K562 (cell line): Measurements from ENCODE around the gene CELA1. TPM values are rescaled to one million over a fixed set of nuclear protein-coding genes. Genes with fewer than 3 reads are reported as not detected.

ENCODE experiments used
- ARID1B ChIP-seq: fragments of 450-650 bp; IDR thresholded peaks from 2 replicates; pipeline ENCODE4 v1.6.1; 2016; ENCODE audit warnings: antibody characterized with exemption, mild to moderate bottlenecking, inconsistent platforms
- ASH1L ChIP-seq: fragments of 450-650 bp; IDR thresholded peaks from 2 replicates; pipeline ENCODE4 v1.6.1; 2018; ENCODE audit warnings: borderline replicate concordance, mild to moderate bottlenecking, low read depth; ENCODE audit not compliant: partially characterized antibody
- CBX3 ChIP-seq, 2 experiments: IDR thresholded peaks; 1 replicate in 1 of 2; 2 replicates in 1 of 2; pipeline ENCODE4 v1.6.1; 2012; ENCODE audit warnings: inconsistent platforms in 2 of 2, low read length in 2 of 2, borderline replicate concordance in 1 of 2, control low read depth in 1 of 2
- ESRRA ChIP-seq: fragments of 450-650 bp; IDR thresholded peaks from 2 replicates; pipeline ENCODE4 v1.6.1; 2014; ENCODE audit warnings: low read depth, mild to moderate bottlenecking, moderate library complexity, borderline replicate concordance
- ETV5 ChIP-seq: sonication (generic); formaldehyde crosslinking; IDR thresholded peaks from 2 replicates; pipeline ENCODE4 v1.4.0; 2020; ENCODE audit warnings: low read depth, mild to moderate bottlenecking, missing genetic modification reagents
- FOXJ3 ChIP-seq: sonication (generic); formaldehyde crosslinking; IDR thresholded peaks from 2 replicates; pipeline ENCODE4 v1.4.0; 2020; ENCODE audit warnings: mild to moderate bottlenecking, missing genetic modification reagents
- FOXK1 ChIP-seq: sonication (generic); formaldehyde crosslinking; IDR thresholded peaks from 2 replicates; pipeline ENCODE4 v1.8.0; 2022; ENCODE audit warnings: missing genetic modification reagents, mild to moderate bottlenecking, borderline replicate concordance
- HCFC1 ChIP-seq: IDR thresholded peaks from 2 replicates; pipeline ENCODE4 v1.6.1; 2012; ENCODE audit warnings: low read depth, low read length, improper control_type of control experiment
- KLF13 ChIP-seq: fragments of 450-650 bp; IDR thresholded peaks from 2 replicates; pipeline ENCODE4 v1.6.1; 2016; ENCODE audit warnings: missing genetic modification characterization, low read depth, mild to moderate bottlenecking, missing compliant biosample characterization, moderate library complexity, borderline replicate concordance
- LEF1 ChIP-seq: fragments of 450-650 bp; IDR thresholded peaks from 2 replicates; pipeline ENCODE4 v1.6.1; 2016; ENCODE audit warnings: mild to moderate bottlenecking
- NELFE ChIP-seq: IDR thresholded peaks from 2 replicates; pipeline ENCODE4 v1.6.1; 2011; ENCODE audit warnings: mild to moderate bottlenecking; ENCODE audit not compliant: insufficient read depth, insufficient read length
- NUFIP1 ChIP-seq: fragments of 450-650 bp; IDR thresholded peaks from 2 replicates; pipeline ENCODE4 v1.6.1; 2018; ENCODE audit not compliant: partially characterized antibody
- PML ChIP-seq: IDR thresholded peaks from 2 replicates; pipeline ENCODE4 v1.6.1; 2012; ENCODE audit warnings: low read length, inconsistent platforms
- RBBP5 ChIP-seq: fragments of 200-600 bp; sonication (generic); IDR thresholded peaks from 2 replicates; pipeline ENCODE4 v1.6.1; 2012; ENCODE audit warnings: borderline replicate concordance, mild to moderate bottlenecking, low read length, control low read depth, inconsistent platforms; ENCODE audit not compliant: insufficient read depth, poor library complexity, severe bottlenecking
- SMARCC2 ChIP-seq: fragments of 450-650 bp; IDR thresholded peaks from 2 replicates; pipeline ENCODE4 v1.6.1; 2017; ENCODE audit warnings: antibody characterized with exemption, moderate library complexity, mild to moderate bottlenecking, low read depth
- SRSF9 ChIP-seq: fragments of 200-400 bp; formaldehyde crosslinking; IDR thresholded peaks from 2 replicates; pipeline ENCODE4 v1.6.1; 2017; ENCODE audit warnings: low read depth, low read length, borderline replicate concordance
- TAL1 ChIP-seq: fragments of 450-650 bp; IDR thresholded peaks from 2 replicates; pipeline ENCODE4 v1.6.1; 2016; ENCODE audit warnings: mild to moderate bottlenecking
- ZKSCAN1 ChIP-seq: fragments of 150-350 bp; IDR thresholded peaks from 2 replicates; pipeline ENCODE4 v1.6.1; 2016; ENCODE audit warnings: low read depth, low read length
- ZNF583 ChIP-seq: fragments of 250-450 bp; sonication (Bioruptor Pico); IDR thresholded peaks from 2 replicates; pipeline ENCODE4 v1.4.0; 2020
- polyA plus RNA-seq, 8 experiments: library from polyadenylated mRNA; depleted of rRNA in 4 of 8; stranded (reverse) in 5 of 8; unstranded in 3 of 8; fragments of >200 nt; fragmentation: Nextera tagmentation in 2 of 8; fragmentation: Illumina TruSeq in 1 of 8; extraction: Ambion mirVana in 2 of 8; extraction: Trizol in 1 of 8; gene quantifications; 2 replicates each; pipeline versions ENCODE4 v1.2.1 to v1.2.3, GENCODE V29; 2011 to 2014; ENCODE audit warnings: inconsistent platforms in 1 of 8, missing spikeins in 1 of 8
- total RNA-seq, 7 experiments: library from RNA; depleted of rRNA in 6 of 7; stranded (reverse); fragments of >200 nt in 6 of 7; fragmentation: Illumina TruSeq in 2 of 7; extraction: Trizol in 2 of 7; gene quantifications; 2 replicates each; pipeline versions ENCODE4 v1.2.1 to v1.2.3, GENCODE V29; 2011 to 2021; ENCODE audit warnings: low replicate concordance in 1 of 7
- TF ChIP-seq, protein P1 (sequence below): sonication (generic); formaldehyde crosslinking; IDR thresholded peaks from 2 replicates; pipeline ENCODE4 v1.8.1; 2023; ENCODE audit warnings: mild to moderate bottlenecking, missing genetic modification reagents
- TF ChIP-seq, protein P2 (sequence below): fragments of 200-800 bp; sonication (Bioruptor generic); IDR thresholded peaks from 2 replicates; pipeline ENCODE4 v1.6.1; 2017; ENCODE audit warnings: missing genetic modification characterization, missing compliant biosample characterization
- TF ChIP-seq, protein P3 (sequence below): fragments of 250-450 bp; sonication (Bioruptor Pico); IDR thresholded peaks from 2 replicates; pipeline ENCODE4 v1.5.0; 2022; ENCODE audit warnings: mild to moderate bottlenecking
- TF ChIP-seq, protein P4 (sequence below): fragments of 450-650 bp; IDR thresholded peaks from 2 replicates; pipeline ENCODE4 v1.6.1; 2016; ENCODE audit warnings: low read depth, mild to moderate bottlenecking, moderate library complexity

CELA1 gene
- total and polyA plus RNA-seq, 9 of the 15 experiments (the other 6 are each of a cell fraction or from before 2014, with no cell fraction given) = 0.06 to 0.27 (median 0.22) TPM; not detected in 6

DNA sequence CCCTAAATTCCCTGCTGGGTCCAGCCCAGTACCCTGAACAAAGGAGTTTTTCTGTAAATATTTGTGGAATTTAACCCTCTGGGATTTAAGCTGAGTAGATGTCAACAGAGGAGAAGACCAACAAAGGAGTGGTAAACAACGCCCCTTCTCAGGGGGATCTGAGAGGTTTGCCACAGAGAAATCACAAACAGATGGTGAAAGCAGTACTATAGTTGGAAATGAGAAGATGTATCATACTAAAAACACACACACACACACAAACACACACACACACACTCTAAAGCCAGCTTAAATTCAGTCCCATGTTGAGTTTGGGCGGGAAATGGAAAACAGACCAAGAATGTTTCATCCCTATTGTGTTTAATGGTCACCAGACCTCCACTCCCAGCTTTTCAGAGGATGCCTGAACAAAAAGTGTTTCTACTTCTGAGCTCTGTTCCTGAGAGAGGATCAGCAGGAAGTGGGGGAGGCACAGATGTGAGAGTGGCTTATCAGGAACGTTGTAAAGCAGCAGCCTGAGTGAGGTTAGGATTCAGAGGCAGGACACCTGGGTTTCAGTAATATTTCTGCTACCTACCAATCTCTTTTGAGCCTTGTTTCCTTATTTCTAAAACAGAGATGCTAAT, 25.7 kb downstream of the CELA1 start (continued):
- TF ChIP-seq RBBP5 = no peak
- no peak for TF ChIP-seq NELFE
- peak; percentile 53; the same call in 1 of the 2 replicates for TF ChIP-seq ETV5 (CRISPR knock-in tag)
- TF ChIP-seq KLF13 = no peak
- TF ChIP-seq PML = peak; percentile 64; the same call in 1 of the 2 replicates
- no peak for TF ChIP-seq SRSF9
- TF ChIP-seq, protein P1, sequence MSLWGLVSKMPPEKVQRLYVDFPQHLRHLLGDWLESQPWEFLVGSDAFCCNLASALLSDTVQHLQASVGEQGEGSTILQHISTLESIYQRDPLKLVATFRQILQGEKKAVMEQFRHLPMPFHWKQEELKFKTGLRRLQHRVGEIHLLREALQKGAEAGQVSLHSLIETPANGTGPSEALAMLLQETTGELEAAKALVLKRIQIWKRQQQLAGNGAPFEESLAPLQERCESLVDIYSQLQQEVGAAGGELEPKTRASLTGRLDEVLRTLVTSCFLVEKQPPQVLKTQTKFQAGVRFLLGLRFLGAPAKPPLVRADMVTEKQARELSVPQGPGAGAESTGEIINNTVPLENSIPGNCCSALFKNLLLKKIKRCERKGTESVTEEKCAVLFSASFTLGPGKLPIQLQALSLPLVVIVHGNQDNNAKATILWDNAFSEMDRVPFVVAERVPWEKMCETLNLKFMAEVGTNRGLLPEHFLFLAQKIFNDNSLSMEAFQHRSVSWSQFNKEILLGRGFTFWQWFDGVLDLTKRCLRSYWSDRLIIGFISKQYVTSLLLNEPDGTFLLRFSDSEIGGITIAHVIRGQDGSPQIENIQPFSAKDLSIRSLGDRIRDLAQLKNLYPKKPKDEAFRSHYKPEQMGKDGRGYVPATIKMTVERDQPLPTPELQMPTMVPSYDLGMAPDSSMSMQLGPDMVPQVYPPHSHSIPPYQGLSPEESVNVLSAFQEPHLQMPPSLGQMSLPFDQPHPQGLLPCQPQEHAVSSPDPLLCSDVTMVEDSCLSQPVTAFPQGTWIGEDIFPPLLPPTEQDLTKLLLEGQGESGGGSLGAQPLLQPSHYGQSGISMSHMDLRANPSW (CRISPR knock-in tag) = no peak
- TF ChIP-seq ZNF583 (CRISPR knock-in tag) = no peak
- TF ChIP-seq, protein P2, sequence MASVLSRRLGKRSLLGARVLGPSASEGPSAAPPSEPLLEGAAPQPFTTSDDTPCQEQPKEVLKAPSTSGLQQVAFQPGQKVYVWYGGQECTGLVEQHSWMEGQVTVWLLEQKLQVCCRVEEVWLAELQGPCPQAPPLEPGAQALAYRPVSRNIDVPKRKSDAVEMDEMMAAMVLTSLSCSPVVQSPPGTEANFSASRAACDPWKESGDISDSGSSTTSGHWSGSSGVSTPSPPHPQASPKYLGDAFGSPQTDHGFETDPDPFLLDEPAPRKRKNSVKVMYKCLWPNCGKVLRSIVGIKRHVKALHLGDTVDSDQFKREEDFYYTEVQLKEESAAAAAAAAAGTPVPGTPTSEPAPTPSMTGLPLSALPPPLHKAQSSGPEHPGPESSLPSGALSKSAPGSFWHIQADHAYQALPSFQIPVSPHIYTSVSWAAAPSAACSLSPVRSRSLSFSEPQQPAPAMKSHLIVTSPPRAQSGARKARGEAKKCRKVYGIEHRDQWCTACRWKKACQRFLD (CRISPR knock-in tag) = peak; percentile 35; the same call in 1 of the 2 replicates
- peak in 1 of 2 experiments; percentile 29; a peak in 1 of 3 replicates for TF ChIP-seq CBX3 (IDR thresholded peaks at IDR 0.05; ENCODE audit: borderline replicate concordance in 1 of 2, low read length in 2 of 2)
- peak; percentile 84 for TF ChIP-seq LEF1
- TF ChIP-seq HCFC1 = no peak
- no peak for TF ChIP-seq FOXJ3
- TF ChIP-seq, protein P3, sequence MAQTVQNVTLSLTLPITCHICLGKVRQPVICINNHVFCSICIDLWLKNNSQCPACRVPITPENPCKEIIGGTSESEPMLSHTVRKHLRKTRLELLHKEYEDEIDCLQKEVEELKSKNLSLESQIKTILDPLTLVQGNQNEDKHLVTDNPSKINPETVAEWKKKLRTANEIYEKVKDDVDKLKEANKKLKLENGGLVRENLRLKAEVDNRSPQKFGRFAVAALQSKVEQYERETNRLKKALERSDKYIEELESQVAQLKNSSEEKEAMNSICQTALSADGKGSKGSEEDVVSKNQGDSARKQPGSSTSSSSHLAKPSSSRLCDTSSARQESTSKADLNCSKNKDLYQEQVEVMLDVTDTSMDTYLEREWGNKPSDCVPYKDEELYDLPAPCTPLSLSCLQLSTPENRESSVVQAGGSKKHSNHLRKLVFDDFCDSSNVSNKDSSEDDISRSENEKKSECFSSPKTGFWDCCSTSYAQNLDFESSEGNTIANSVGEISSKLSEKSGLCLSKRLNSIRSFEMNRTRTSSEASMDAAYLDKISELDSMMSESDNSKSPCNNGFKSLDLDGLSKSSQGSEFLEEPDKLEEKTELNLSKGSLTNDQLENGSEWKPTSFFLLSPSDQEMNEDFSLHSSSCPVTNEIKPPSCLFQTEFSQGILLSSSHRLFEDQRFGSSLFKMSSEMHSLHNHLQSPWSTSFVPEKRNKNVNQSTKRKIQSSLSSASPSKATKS (CRISPR knock-in tag) = no peak
- TF ChIP-seq SMARCC2 = no peak
- no peak for TF ChIP-seq ZKSCAN1
- TF ChIP-seq NUFIP1 = no peak
- TF ChIP-seq ARID1B = peak; percentile 89
- TF ChIP-seq FOXK1 (CRISPR knock-in tag) = no peak
- TF ChIP-seq ASH1L = no peak
- peak; percentile 74 for TF ChIP-seq TAL1
- TF ChIP-seq ESRRA = no peak
- TF ChIP-seq, protein P4, sequence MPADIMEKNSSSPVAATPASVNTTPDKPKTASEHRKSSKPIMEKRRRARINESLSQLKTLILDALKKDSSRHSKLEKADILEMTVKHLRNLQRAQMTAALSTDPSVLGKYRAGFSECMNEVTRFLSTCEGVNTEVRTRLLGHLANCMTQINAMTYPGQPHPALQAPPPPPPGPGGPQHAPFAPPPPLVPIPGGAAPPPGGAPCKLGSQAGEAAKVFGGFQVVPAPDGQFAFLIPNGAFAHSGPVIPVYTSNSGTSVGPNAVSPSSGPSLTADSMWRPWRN = no peak
